A549 (cell line): ENCODE results near the gene TPPP3.
A peak's percentile ranks its signal among the peaks of the same experiment; 100 is the strongest.

Experiments used
- EP300 ChIP-seq, 2 experiments: fragments of >200 bp; sonication (Bioruptor Twin); formaldehyde crosslinking; IDR thresholded peaks; 2 replicates in 1 of 2; 3 replicates in 1 of 2; pipeline ENCODE4 v1.6.1; 2016 to 2017
- HOXA7 ChIP-seq: fragments of 250-450 bp; sonication (Bioruptor Pico); IDR thresholded peaks from 2 replicates; pipeline ENCODE4 v1.5.0; 2020; ENCODE audit warnings: mild to moderate bottlenecking, moderate library complexity
- NR3C1 ChIP-seq: fragments of >200 bp; sonication (Bioruptor Twin); formaldehyde crosslinking; IDR thresholded peaks from 3 replicates; pipeline ENCODE4 v1.6.1; 2017
- POLR2A ChIP-seq: IDR thresholded peaks from 2 replicates; pipeline ENCODE4 v1.6.1; 2012; ENCODE audit warnings: mild to moderate bottlenecking, low read length
- RAD21 ChIP-seq, 2 experiments: fragments of >200 bp in 1 of 2; sonication (Bioruptor Twin) in 1 of 2; formaldehyde crosslinking in 1 of 2; IDR thresholded peaks in 1 of 2; conservative IDR thresholded peaks in 1 of 2; 2 replicates in 1 of 2; 3 replicates in 1 of 2; pipeline ENCODE4 v1.6.1; 2012 to 2018; ENCODE audit warnings: inconsistent platforms in 1 of 2
- RNF2 ChIP-seq: fragments of 200-600 bp; sonication (generic); IDR thresholded peaks from 2 replicates; pipeline ENCODE4 v1.6.1; 2016; ENCODE audit warnings: low read depth, mild to moderate bottlenecking, antibody characterized with exemption, moderate library complexity, borderline replicate concordance
- TF ChIP-seq, protein P1 (sequence below): fragments of >200 bp; sonication (Bioruptor Twin); formaldehyde crosslinking; IDR thresholded peaks from 3 replicates; pipeline ENCODE4 v1.5.1; 2016
- TF ChIP-seq, protein P2 (sequence below): fragments of 200-600 bp; sonication (generic); IDR thresholded peaks from 2 replicates; pipeline ENCODE4 v1.6.1; 2016; ENCODE audit warnings: antibody characterized with exemption, mild to moderate bottlenecking, moderate library complexity
- TF ChIP-seq, protein P3 (sequence below): IDR thresholded peaks from 2 replicates; pipeline ENCODE4 v1.6.1; 2012
- TF ChIP-seq, protein P4 (sequence below): fragments of >200 bp; sonication (Bioruptor Twin); formaldehyde crosslinking; IDR thresholded peaks from 3 replicates; pipeline ENCODE4 v1.6.1; 2016

DNA sequence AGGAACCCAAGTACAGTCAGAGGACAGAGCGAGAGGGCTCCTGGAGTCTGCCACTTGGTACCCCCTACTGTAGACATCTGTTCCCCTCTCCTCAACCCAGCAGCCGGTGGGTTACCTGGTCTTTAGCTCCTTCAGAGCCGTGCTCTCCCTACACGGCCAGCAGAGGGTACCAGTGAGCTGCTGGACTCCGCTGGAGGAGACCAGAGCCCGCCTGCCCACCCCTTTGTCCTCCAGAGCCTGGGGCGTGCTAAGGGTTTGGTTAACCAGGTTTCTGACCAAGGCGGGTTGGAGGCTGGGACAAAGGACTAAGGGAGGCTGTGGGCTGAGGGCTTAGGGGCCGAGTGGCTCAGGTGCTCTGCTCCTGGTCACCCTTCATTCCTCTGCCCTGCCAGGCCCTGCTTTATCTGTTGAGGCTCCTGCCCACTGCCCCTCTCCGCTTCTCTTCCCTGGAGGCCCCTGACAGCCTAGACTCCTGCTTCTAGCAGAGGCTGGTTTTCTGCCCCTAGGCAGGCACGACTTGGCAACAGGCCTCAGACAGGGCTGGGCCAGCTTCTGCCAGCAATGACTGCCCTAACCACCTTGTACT, 34.9 kb upstream of the TPPP3 start:
- TF ChIP-seq, protein P1, sequence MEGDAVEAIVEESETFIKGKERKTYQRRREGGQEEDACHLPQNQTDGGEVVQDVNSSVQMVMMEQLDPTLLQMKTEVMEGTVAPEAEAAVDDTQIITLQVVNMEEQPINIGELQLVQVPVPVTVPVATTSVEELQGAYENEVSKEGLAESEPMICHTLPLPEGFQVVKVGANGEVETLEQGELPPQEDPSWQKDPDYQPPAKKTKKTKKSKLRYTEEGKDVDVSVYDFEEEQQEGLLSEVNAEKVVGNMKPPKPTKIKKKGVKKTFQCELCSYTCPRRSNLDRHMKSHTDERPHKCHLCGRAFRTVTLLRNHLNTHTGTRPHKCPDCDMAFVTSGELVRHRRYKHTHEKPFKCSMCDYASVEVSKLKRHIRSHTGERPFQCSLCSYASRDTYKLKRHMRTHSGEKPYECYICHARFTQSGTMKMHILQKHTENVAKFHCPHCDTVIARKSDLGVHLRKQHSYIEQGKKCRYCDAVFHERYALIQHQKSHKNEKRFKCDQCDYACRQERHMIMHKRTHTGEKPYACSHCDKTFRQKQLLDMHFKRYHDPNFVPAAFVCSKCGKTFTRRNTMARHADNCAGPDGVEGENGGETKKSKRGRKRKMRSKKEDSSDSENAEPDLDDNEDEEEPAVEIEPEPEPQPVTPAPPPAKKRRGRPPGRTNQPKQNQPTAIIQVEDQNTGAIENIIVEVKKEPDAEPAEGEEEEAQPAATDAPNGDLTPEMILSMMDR: peak; percentile 78
- no peak for TF ChIP-seq NR3C1
- TF ChIP-seq HOXA7 (CRISPR knock-in tag): no peak
- TF ChIP-seq POLR2A: no peak
- TF ChIP-seq, protein P2, sequence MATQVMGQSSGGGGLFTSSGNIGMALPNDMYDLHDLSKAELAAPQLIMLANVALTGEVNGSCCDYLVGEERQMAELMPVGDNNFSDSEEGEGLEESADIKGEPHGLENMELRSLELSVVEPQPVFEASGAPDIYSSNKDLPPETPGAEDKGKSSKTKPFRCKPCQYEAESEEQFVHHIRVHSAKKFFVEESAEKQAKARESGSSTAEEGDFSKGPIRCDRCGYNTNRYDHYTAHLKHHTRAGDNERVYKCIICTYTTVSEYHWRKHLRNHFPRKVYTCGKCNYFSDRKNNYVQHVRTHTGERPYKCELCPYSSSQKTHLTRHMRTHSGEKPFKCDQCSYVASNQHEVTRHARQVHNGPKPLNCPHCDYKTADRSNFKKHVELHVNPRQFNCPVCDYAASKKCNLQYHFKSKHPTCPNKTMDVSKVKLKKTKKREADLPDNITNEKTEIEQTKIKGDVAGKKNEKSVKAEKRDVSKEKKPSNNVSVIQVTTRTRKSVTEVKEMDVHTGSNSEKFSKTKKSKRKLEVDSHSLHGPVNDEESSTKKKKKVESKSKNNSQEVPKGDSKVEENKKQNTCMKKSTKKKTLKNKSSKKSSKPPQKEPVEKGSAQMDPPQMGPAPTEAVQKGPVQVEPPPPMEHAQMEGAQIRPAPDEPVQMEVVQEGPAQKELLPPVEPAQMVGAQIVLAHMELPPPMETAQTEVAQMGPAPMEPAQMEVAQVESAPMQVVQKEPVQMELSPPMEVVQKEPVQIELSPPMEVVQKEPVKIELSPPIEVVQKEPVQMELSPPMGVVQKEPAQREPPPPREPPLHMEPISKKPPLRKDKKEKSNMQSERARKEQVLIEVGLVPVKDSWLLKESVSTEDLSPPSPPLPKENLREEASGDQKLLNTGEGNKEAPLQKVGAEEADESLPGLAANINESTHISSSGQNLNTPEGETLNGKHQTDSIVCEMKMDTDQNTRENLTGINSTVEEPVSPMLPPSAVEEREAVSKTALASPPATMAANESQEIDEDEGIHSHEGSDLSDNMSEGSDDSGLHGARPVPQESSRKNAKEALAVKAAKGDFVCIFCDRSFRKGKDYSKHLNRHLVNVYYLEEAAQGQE: no peak
- TF ChIP-seq EP300 (IDR thresholded peaks at IDR 0.05): no peak
- TF ChIP-seq RAD21 (conservative IDR thresholded peaks at IDR 0.05 in 1 of 2, IDR thresholded peaks at IDR 0.05 in 1 of 2): peak; percentile 71 to 75
- TF ChIP-seq, protein P3, sequence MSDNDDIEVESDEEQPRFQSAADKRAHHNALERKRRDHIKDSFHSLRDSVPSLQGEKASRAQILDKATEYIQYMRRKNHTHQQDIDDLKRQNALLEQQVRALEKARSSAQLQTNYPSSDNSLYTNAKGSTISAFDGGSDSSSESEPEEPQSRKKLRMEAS: no peak
- TF ChIP-seq, protein P4, sequence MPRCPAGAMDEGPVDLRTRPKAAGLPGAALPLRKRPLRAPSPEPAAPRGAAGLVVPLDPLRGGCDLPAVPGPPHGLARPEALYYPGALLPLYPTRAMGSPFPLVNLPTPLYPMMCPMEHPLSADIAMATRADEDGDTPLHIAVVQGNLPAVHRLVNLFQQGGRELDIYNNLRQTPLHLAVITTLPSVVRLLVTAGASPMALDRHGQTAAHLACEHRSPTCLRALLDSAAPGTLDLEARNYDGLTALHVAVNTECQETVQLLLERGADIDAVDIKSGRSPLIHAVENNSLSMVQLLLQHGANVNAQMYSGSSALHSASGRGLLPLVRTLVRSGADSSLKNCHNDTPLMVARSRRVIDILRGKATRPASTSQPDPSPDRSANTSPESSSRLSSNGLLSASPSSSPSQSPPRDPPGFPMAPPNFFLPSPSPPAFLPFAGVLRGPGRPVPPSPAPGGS: no peak
- no peak for TF ChIP-seq RNF2
